ENCODE results near the gene THOC1. TPM values are rescaled to one million over a fixed set of nuclear protein-coding genes. Genes with fewer than 3 reads are reported as not detected.

Gene THOC1
- total RNA-seq (10 to 100 TPM; 79.7 to 82.2 TPM), polyA plus RNA-seq (ENCODE audit: insufficient read depth, low read depth, low replicate concordance) (41.6 TPM)
- long read RNA-seq, donor 1, transcript THOC1-201 (21 exons, 2,087 nt), result major isoform, 5 of 11 reads
- long read RNA-seq, donor 1, partial matches to known transcripts, result 0 of 11 reads
- long read RNA-seq, donor 1, other reads (novel, unspliced or antisense), result 0 of 11 reads
- long read RNA-seq, donor 2, partial matches to known transcripts, result 0 of 4 reads
- long read RNA-seq, donor 2, other reads (novel, unspliced or antisense), result 0 of 4 reads

- no peaks in the 10 kb centered on the region for H3K36me3 ChIP-seq (ENCODE audit: low read depth, missing control alignments)
- intact Hi-C loops (cut with DNase I; ENCODE audit: low total_unique reads), result no loop called here
- 0 to 1% methylated on average over 23 to 69 of the region's 69 CpGs for WGBS, 2 donors
- DNase-seq, result peak; percentile 97
- peak in 1 of 3 experiments; percentile 14 for TF ChIP-seq CTCF (IDR thresholded peaks at IDR 0.05)
- no peak for TF ChIP-seq POLR2A (IDR thresholded peaks at IDR 0.05)
- H3K27me3 ChIP-seq, result no peaks in the 10 kb centered on the region
- peaks cover 11% of the 10 kb centered on the region for H3K4me1 ChIP-seq
- H3K27ac ChIP-seq, result peak within 1 kb of the TSS; percentile 79 to 87
- H3K4me3 ChIP-seq, result peak within 1 kb of the TSS; percentile 71 to 94
- no peaks in the 10 kb centered on the region for H3K9me3 ChIP-seq
Observed at GRCh38 chr18:267688-268552, at the start of gene THOC1. THOC1 (minus strand) TSS chr18:268047; CDS start chr18:268019, 28 bp downstream.

- intact Hi-C loops (cut with DNase I; ENCODE audit: low total_unique reads), result no loop called here
- no peak for DNase-seq
- TF ChIP-seq POLR2A (IDR thresholded peaks at IDR 0.05) (no peak), CTCF (IDR thresholded peaks at IDR 0.05) (no peak)
- no peak overlapping the region for H3K4me3 ChIP-seq
- H3K36me3 ChIP-seq (ENCODE audit: low read depth, missing control alignments), result no peaks in the 10 kb centered on the region
- H3K27ac ChIP-seq, result no peak overlapping the region
- 63 to 72% methylated on average over 6 of the region's 6 CpGs for WGBS, 2 donors
- no peaks in the 10 kb centered on the region for H3K9me3 ChIP-seq
- peaks cover 2% of the 10 kb centered on the region for H3K4me1 ChIP-seq
- no peaks in the 10 kb centered on the region for H3K27me3 ChIP-seq
Observed at GRCh38 chr18:317618-318017, 49.8 kb upstream of the THOC1 start.

GRCh38 chr18:316393-316792 lies 48.5 kb upstream of the THOC1 start:
- Histone ChIP-seq H3K9me3 (no peaks in the 10 kb centered on the region), H3K36me3 (ENCODE audit: low read depth, missing control alignments) (no peaks in the 10 kb centered on the region), H3K27ac (no peak overlapping the region), H3K4me1 (no peaks in the 10 kb centered on the region), H3K4me3 (no peak overlapping the region), H3K27me3 (no peaks in the 10 kb centered on the region)
- 77 to 83% methylated on average over 8 of the region's 8 CpGs for WGBS, 2 donors
- no peak for TF ChIP-seq POLR2A (IDR thresholded peaks at IDR 0.05)
- TF ChIP-seq CTCF (IDR thresholded peaks at IDR 0.05), result no peak
- intact Hi-C loops (cut with DNase I; ENCODE audit: low total_unique reads), result no loop called here
- DNase-seq, result no peak

- Histone ChIP-seq H3K9me3 (no peaks in the 10 kb centered on the region), H3K36me3 (ENCODE audit: low read depth, missing control alignments) (no peaks in the 10 kb centered on the region), H3K4me3 (no peak overlapping the region), H3K4me1 (no peaks in the 10 kb centered on the region), H3K27me3 (no peaks in the 10 kb centered on the region), H3K27ac (no peak overlapping the region)
- no peak for DNase-seq
- TF ChIP-seq CTCF (IDR thresholded peaks at IDR 0.05), result no peak
- no peak for TF ChIP-seq POLR2A (IDR thresholded peaks at IDR 0.05)
- intact Hi-C loops (cut with DNase I; ENCODE audit: low total_unique reads), result no loop called here
Observed at GRCh38 chr18:313931-314330, 46.1 kb upstream of the THOC1 start.
